ENCODE data around the gene HK3. TPM values are rescaled to one million over a fixed set of nuclear protein-coding genes. Genes with fewer than 3 reads are reported as not detected.

Gene HK3
- total and polyA plus RNA-seq, 2 donors from 2014 or later = 2.0 to 21.2 TPM

Other genes with a start within 250 kb of the HK3 start
- gene UNC5A, start 88.8 kb downstream of the HK3 start, total RNA-seq = 1.5 TPM
- gene UNC5A, start 88.8 kb downstream of the HK3 start, polyA plus RNA-seq (ENCODE audit: insufficient read depth, low read depth, low replicate concordance) = not detected
- gene UIMC1, start 107.4 kb upstream of the HK3 start, total RNA-seq = 37.9 TPM
- 16.2 TPM for gene UIMC1, start 107.4 kb upstream of the HK3 start, polyA plus RNA-seq (ENCODE audit: insufficient read depth, low read depth, low replicate concordance)
- gene ZNF346, start 123.3 kb upstream of the HK3 start, total RNA-seq = 19.2 TPM
- gene ZNF346, start 123.3 kb upstream of the HK3 start, polyA plus RNA-seq (ENCODE audit: insufficient read depth, low read depth, low replicate concordance) = 9.5 TPM
- gene FGFR4, start 187.6 kb upstream of the HK3 start, total RNA-seq = 72.6 TPM
- gene FGFR4, start 187.6 kb upstream of the HK3 start, polyA plus RNA-seq (ENCODE audit: insufficient read depth, low read depth, low replicate concordance) = 50.2 TPM
- 99.1 TPM for gene NSD1, start 234.4 kb upstream of the HK3 start, total RNA-seq
- 6.0 TPM for gene NSD1, start 234.4 kb upstream of the HK3 start, polyA plus RNA-seq (ENCODE audit: insufficient read depth, low read depth, low replicate concordance)

Measured in kidney (tissue), 2 donors.